IPS DF 19.7 (cell line): Measurements from ENCODE around the gene SNX10.
"Not testable (repeated sequence)": the region's sequence is repeated elsewhere in the genome, so short reads cannot be mapped to it uniquely, and the experiment has no call there.

Experiments
- DNase-seq: peaks from one replicate; pipeline ENCODE4 v3.0.0-alpha.2; 2013; ENCODE audit warnings: low read depth, low spot score

The SNX10 gene, protein sequence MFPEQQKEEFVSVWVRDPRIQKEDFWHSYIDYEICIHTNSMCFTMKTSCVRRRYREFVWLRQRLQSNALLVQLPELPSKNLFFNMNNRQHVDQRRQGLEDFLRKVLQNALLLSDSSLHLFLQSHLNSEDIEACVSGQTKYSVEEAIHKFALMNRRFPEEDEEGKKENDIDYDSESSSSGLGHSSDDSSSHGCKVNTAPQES

DNA sequence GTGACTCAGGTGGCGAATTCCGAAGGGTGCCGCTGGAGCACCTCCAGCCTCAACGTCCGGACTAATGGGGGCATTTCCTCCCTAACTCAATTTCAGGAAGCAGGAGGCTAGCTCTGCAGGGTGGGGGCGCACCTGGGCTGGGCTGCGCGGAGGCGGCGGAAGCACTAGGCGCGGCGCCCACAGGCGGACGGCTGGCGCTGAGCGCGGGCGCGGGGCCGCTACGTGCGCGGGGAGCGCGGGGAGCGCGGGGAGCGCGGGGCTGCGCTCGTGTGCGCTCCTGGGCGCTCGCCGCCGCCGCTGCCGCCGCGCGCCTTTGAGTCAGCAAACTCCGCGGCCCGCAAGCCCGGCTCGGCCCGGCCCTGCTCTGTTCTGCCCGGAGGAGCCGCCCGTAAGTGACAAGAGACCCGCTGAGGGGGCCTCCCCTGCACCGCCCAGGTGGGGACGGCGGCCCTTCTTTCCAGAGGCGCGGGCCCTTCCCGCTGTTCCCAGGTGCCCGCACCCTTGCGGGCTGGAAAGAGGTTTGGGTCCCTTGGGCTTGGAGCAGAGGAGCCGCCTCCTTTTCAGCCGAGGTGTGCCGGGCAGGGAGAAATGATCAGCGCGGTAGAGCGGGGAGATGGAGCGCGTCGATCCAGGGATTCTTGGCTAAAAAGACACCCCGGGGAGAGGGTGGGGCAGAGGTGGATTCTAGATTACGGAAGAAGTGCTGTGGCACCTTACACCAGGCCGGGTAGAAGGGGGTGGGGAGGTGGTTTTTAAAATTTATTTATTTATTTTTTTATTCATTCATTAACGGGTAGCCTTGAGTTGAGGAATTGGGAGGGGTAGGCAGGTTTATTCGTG, at the start of gene SNX10:
SNX10 (plus strand) TSS at position 164 of the 840 bp plus-strand sequence. CDS start 54,581 bp downstream, outside the sequence.
- peak; percentile 30 for DNase-seq

DNA sequence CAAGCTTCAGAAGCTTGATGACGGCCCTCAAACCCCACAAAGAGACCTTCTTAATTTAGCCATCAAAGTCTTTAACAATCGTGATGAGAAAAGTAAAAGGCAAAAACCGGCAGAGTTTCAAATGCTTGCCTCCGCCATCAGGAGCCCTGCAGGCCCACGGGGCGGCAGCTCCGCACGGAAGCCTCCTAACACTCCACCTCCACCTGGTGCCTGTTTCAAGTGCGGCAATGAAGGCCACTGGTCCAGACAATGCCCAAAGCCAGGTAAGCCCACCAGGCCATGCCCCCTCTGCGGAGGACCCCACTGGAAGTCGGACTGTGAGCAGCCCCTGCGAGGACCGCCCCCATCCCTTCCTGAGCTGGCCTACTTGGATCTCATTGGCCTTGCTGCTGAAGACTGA, 46.5 kb upstream of the SNX10 start:
- no peak for DNase-seq

DNA sequence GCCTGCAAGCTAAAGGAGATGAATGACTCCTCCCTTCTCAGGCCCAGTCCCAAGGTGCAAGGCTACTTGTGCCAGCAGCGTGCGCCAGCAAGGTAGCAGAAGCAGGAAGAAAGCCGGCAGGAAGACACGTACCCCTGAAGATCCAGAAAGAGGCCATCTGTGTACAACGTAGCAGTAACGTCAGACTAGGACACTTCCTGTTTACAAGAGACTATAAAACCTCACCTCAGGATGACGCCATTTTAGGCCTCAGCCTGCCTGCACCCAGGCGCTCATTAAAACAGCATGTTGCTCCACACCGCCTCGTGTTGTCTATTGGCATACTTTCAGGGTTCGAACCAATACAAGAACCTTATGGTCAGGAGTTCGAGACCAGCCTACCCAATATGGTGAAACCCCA, 41.4 kb upstream of the SNX10 start:
- no peak for DNase-seq

DNA sequence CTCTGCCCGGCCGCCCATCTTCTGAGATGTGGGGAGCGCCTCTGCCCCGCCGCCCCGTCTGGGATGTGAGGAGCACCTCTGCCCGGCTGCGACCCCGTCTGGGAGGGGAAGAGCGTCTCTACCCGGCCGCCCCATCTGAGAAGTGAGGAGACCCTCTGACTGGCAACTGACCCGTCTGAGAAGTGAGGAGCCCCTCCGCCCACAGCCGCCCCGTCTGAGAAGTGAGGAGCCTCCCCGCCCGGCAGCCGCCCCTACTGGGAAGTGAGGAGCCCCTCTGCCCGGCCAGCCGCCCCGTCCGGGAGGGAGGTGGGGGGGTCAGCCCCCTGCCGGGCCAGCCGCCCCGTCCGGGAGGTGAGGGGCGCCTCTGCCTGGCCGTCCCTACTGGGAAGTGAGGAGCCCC, 29.8 kb upstream of the SNX10 start:
- not testable (repeated sequence) for DNase-seq

DNA sequence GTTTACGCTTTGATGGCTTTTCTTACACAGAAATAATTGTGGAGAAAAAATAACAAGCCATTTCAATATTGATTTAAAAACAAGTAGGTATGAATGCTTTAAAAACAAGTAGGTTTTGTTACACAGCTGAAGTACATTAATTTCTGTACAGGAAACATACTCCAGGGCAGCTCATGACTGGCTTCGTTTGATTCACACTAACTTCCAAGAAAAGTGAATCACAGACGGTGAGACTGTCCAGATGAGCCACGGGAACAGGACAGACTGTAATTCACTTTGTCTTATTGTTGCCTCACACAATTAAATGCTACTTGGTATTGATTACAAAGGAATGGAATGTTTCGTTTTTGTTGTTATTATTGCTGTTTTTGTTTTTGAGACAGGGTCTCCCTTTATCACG, 26.6 kb upstream of the SNX10 start:
- DNase-seq: no peak

DNA sequence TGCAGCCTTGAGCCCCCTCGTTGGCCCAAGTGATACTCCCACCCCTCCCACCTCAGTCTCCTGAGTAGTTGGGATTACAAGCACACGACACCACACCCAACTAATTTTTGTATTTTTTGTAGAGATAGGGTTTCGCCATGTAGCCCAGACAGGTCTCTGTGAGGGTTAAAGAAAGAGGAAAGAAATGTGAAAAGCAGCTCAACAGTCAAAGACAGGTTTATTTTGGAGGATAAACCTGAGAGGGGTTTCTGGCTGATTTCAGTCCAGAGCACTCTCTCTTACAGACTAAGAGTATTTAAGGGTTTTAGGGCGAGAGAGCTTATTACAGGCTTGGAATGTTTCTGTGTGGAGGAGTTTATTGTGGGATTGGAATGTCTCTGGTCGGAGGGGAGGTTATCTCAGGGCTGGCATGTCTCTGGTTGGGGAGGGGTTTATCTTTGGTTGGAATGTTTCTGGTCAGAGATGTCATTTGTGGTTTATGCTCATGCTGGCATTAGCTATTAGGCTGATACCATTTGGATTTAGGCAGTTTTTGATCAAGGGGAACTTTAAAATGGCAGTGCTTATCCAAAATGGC, 26.1 kb upstream of the SNX10 start:
- no peak for DNase-seq

DNA sequence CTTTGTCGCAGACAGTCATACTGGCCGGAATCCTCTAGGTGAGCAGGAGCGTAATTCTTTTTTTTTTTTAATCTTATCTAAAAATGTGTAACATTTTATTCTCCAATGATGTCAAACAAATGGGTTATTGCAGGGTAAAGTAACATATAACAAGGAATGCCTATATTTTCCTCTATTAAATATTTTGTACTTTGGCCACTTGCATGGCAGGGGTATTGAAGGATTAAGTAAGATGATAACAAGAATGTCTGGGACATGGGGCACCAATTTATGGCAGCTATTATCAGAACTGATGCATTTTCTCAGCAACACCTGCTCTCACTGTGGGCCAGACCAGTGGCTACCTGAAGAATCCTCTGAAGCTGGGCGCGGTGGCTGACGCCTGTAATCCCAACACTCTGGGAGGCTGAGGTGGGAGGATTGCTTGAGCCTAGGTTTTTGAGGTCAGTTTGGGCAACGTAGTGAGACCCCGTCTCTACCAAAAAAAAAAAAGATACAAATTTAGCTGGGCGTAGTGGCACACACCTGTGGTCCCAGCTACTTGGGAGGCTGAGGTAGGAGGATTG, 24.0 kb upstream of the SNX10 start:
- DNase-seq: no peak

DNA sequence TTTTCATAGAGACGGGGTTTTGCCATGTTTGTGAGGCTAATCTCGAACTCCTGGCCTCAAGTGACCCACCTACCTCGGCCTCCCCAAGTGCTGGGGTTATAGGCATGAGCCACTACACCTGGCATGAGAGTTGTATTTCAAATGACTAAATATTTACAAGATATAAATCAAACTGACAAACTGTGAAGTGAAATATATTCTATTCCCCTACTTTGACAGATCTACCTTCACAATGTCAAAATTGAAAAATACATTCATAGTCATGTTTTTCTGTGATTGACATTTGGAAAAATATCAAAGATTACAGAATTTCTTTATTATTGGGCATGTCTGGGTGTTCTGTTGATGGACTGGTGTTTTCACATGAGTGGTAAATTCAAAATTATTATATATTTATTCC, 16.4 kb upstream of the SNX10 start:
- no peak for DNase-seq

DNA sequence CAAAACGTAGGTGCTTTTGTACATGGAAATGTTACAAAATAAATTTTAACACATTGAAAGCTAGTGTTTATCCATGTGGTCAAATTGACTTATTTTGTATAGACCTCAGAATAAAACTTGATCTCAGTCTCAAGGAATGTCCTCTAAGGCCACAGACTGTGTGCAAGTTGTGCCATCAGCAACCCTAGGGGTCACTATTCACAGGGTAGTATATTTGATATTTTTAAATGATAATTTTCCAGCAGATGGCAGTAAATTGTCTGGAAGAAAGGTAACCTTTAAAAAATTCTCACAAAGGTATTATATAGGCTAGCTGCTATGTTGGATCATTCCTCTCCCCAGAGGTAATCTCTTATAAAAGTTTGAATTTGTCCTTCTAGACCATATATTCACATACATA, 12.9 kb upstream of the SNX10 start:
- DNase-seq: no peak

DNA sequence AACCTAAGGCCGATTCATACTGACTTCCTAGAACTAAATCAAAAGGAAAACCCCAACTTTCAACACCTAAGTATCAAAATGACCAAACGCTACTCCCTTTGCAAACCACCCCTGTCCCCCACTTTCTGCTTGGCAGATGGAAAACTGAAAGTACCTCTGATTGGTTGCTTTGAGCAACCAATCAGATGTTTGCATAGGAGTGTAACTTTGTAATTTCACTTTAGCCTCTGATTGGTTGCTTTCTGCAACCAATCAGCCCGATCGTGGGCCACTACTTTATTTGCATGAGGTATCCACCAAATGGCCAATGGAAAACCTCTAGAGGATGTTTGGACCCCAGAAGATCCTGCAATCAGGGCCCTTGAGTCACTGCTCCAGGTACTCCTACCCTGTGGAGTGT, 12.3 kb upstream of the SNX10 start:
- no peak for DNase-seq

DNA sequence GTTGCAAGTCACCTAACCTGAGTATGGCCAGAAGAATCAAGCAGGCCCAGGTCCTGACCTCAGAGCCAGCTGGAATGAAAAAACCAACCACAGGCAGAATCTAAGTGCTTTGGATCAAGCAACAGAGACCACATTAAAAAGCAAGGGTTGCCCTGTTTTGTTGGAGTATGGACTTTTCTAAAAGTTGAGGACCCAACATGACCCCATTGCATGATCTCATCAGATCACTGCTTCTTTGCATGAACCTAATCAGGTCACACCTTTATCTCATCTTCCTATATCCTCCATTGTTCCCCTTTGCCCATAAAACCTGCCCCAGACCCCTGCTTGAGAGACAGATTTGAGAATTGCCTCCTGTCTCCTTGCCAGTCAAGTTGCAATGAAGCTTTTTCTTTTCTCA, 11.6 kb upstream of the SNX10 start:
- no peak for DNase-seq

DNA sequence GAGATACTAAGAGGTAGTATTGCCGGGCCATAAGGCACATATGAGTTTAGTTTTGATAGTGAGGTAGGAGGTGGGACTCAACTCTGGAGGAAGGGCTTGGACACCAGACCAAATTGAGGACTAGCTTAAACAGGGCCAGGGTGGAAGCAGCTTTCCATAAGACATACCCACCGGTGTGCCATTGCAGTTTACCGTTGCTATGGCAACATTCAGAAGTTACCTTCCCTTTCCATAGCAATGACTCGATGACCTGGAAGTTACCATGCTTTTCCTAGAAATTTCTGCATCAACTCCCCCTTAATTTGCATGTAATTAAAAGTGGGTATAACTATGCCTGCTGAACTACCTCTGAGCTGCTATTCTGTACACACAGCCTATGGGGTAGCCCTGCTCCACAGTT, 10.9 kb upstream of the SNX10 start:
- DNase-seq: no peak

DNA sequence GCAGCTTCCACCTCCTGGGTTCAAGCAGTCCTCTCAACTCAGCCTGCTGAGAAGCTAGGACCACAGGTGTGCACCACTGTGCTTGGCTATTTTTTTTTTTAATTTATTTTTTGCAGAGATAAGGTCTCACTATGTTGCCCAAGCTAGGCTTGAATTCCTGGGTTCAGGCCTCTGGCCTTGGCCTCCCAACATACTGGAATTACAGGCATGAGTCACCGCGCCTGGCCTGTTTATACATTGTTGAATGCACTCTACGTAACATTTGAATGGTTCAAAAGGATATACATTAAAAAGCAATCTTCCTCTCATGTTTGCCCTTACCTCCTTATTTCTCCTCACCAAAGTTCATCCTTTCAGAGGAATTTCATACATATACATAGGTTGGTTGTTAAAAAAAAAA, 7.2 kb upstream of the SNX10 start:
- DNase-seq: no peak

DNA sequence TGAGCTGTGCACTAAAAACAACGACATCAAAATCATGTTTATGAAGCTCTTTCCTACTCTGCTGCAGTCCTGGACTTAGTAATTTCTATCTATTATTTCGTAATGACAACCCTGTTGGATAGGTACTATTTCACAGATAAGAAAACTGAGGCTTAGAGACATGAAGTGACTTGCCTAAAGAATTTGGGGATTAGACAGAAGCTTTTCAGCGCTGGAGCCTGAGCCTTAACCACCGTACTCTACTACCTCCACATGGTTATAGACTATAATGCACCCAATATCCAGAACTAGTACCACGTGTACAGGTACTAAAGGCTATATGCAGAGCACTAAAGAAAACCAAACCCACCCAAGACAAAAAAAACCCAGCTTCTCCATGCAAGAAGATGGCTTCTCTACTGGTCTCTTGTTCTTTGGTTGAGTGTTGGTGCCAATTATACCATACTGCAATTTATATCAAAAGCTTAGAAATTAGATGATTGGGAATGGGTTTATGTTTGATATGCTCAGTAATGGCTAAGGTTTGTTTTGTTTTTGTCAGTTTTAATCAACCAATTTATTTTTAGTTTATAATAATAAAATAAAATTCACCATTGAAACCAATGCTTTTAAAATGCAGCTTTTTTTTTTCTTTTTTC, 6.5 kb upstream of the SNX10 start:
- no peak for DNase-seq

DNA sequence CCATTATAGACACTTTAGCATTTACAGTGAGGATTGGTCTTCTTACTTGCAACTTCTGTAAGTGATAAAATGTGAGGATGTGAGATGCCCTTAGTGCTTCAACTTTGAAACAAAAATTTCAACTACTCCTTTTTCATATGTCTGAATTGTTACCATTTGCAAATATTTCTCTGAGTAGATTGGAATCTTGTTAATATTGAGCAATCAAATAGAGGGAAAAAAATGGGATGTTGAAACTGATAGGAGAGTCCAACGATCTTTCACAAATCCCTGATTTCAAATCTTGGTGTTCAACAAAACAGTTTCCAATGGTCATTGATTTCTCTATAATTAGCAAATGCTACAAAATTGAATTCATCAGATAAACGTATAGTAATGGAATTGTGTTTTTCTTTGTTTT, 5.5 kb upstream of the SNX10 start:
- DNase-seq: no peak

DNA sequence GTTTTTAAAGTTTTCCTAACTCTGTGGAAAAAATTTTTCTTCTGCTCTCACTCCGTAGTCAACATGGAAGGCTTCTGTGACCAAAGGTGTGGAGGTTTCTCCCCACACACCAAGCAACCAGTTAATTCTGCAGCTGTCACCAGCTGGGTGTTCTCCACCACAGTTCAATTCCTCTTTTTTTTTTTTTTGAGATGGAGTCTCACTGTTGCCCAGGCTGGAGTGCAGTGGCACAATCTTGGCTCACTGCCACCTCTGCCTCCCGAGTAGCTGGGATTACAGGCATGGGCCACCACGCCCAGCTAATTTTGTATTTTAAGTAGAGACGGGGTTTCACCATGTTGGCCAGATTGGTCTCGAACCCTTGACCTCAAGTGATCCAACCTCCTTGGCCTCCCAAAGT, 3.5 kb upstream of the SNX10 start:
- not testable (repeated sequence) for DNase-seq

DNA sequence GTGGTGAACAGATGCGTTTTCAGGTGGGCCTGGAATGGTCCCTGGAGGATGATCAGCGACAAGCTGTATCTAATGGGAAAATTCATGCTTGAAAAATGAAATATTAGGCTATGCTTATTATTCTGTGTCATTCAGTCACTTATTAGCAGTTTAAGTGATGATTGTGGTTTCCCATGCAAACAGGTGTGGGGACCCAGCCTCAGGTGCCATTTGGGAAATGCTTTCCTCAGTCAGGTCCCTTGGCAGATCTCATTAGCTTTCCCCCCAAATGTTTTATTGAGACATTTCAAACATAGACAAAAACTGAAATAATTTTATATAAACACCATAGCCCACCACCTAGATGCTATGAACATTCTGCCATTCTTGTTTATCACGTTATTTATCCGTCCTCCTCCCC, 411 bp upstream of the SNX10 start:
- no peak for DNase-seq

DNA sequence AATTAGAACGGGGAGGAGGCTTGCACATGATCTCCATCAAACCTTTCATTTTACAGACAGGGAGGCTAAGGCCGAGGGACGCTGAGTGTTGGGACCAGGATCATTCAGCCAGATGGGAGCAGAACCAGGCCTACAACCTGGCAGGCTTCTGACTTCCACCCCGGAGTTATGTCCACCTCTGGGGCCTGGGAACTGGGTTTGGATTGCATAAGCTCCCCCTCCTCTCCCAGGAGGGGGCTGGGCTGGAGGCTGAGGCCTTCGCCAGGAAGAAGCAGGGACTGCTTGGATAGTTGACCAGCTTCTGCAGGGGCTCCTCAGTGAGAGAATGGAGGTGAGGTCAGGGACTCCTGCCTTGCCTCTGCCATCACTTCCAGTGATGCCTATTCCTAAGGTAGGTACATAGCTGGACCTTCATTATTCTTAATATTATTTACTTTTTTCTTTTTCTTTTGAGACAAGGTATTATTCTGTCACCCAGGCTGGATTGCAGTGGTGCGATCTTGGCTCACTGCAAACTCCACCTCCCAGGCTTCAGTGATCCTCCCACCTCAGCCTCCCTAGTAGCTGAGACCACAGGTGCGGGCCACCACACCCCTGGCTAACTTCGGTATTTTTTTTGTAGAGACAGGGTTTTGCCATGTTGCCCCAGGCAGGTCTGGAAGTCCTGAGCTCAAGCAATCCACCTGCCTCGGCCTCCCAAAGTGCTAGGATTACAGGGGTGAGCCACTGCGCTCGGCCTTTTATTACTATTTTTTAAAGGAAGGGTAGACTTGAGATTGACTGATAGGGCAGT, 1.3 kb downstream of the SNX10 start:
- DNase-seq: no peak

DNA sequence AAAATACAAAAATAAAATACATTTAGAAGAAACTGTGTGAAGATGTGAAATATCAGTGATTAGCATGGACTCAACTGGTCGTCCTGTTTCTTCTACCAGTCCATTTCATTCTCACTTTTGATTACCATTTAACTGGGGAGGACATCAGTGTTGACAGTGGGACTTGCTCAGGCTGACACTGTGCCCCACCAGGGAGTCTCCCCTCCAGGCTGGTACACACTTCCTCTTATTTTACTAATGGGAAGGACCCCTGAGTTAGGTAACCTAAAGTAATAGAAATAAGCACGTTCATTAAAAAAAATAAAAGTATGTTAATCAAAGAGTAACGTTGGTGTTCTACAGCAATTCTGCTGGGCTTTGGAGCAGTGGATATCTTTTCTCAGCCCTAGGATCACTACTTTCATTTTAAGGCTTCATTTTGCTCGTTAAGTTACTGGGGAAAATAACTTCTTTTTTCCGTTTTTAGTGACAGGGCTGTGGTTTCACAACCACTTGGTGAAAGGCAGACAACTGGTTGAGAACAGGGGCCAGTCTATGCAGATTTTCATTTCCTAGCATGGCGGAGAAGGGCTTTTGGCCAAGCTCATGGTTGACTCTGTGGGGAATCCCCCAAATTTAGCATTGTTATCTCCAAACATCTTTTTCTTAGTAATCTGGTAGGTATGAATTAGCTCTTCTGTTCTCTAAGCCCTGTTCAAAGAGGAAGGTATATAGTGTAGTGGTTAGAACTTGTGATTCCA, 2.1 kb downstream of the SNX10 start:
- DNase-seq: no peak

DNA sequence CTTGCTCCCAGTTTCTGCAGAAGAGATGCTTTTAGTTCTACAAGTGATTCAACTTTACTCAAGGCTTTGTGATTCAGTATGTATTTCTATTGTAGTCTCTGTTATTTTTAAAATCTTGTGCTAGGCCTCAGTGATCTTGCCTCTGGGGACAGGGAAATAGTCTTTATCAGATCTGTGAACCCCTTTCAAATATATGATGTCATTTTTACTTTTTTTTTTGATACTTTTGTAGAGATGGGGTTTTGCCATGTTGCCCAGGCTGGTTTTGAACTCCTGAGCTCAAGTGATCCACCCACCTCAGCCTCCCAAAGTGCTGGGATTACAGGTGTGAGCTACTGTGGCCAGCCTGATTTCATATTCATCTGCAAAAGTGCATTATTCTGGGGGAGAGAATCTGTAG, 3.4 kb downstream of the SNX10 start:
- DNase-seq: no peak

DNA sequence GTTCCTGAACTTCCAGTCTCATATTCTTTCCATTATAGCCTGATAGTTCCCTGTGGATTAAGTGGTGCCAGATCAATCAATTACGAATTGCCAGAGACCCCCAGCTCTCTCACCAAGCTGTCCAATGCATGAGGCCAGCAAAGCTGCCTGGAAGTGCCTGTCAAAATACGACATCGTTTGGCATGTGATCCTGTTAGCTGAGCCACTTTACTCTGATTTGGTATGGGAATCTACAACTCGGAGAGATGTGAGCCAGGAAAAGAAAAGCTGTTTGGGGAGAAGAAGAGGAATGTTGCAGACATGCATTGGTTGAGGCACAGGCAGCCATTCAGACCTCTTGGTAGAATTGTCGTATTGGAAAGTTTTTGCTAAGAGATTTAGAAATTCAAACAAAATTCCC, 3.9 kb downstream of the SNX10 start:
- no peak for DNase-seq
